ENCODE data around the gene TMCC2. TPM values are rescaled to one million over a fixed set of nuclear protein-coding genes. Genes with fewer than 3 reads are reported as not detected.

Gene TMCC2
- total RNA-seq, 3 donors from 2014 or later (not counting 1 experiment from before 2014, with no cell fraction given) = 0.93 to 1.5 (median 1.1) TPM

GRCh38 chr1:205216588-205216987 is 11.2 kb upstream of the TMCC2 start:
- no peaks in the 10 kb centered on the region for H3K9me3 Mint-ChIP-seq

GRCh38 chr1:205217418-205217817 is 10.3 kb upstream of the TMCC2 start:
- peaks cover under 1 to 2% of the 10 kb centered on the region in 2 donors for H3K4me1 Mint-ChIP-seq
- no peak overlapping the region for H3K27ac ChIP-seq (ENCODE audit: low read length)
- no peak for ATAC-seq
- no peaks in the 10 kb centered on the region for H3K36me3 ChIP-seq (ENCODE audit: control insufficient read depth, insufficient read depth, low read length)
- no peaks in the 10 kb centered on the region for H3K27me3 ChIP-seq (ENCODE audit: control insufficient read depth, insufficient read depth, low read length)
- H3K27ac Mint-ChIP-seq = no peak overlapping the region
- WGBS (ENCODE audit: insufficient coverage) = 89% methylated on average over 3 of the region's 3 CpGs
- intact Hi-C loops (cut with micrococcal nuclease) = no loop called here
- H3K9me3 Mint-ChIP-seq = no peaks in the 10 kb centered on the region
- no peaks in the 10 kb centered on the region for H3K9me3 ChIP-seq (ENCODE audit: control insufficient read depth, insufficient read depth, low read length)
- no peaks in the 10 kb centered on the region for H3K4me1 ChIP-seq (ENCODE audit: control insufficient read depth, insufficient read depth, low read length)
- DNase-seq = no peak
- no peaks in the 10 kb centered on the region for H3K36me3 Mint-ChIP-seq
- no peak overlapping the region for H3K4me3 Mint-ChIP-seq
- no peak overlapping the region for H3K4me3 ChIP-seq (ENCODE audit: low read length)
- peaks cover 11 to 17% of the 10 kb centered on the region in 2 donors for H3K27me3 Mint-ChIP-seq (ENCODE audit: low read depth in 2 of 2)
- TF ChIP-seq CTCF (IDR thresholded peaks at IDR 0.05) = no peak

More at GRCh38 chr1:205216588-205216987, 11.2 kb upstream of the TMCC2 start:
- Histone ChIP-seq H3K4me3 (ENCODE audit: low read length) (no peak overlapping the region), H3K36me3 (ENCODE audit: control insufficient read depth, insufficient read depth, low read length) (no peaks in the 10 kb centered on the region), H3K27me3 (ENCODE audit: control insufficient read depth, insufficient read depth, low read length) (no peaks in the 10 kb centered on the region), H3K9me3 (ENCODE audit: control insufficient read depth, insufficient read depth, low read length) (no peaks in the 10 kb centered on the region), H3K27ac (ENCODE audit: low read length) (no peak overlapping the region), H3K4me1 (ENCODE audit: control insufficient read depth, insufficient read depth, low read length) (peaks cover 4% of the 10 kb centered on the region)
- TF ChIP-seq CTCF (IDR thresholded peaks at IDR 0.05) = no peak
- DNase-seq = no peak
- H3K4me3 Mint-ChIP-seq = no peak overlapping the region
- WGBS (ENCODE audit: insufficient coverage) = 100% methylated on average over 2 of the region's 4 CpGs
- ATAC-seq = no peak
- peaks cover 5 to 17% of the 10 kb centered on the region in 2 donors for H3K27me3 Mint-ChIP-seq (ENCODE audit: low read depth in 2 of 2)
- H3K27ac Mint-ChIP-seq = no peak overlapping the region
- H3K36me3 Mint-ChIP-seq = no peaks in the 10 kb centered on the region
- intact Hi-C loops (cut with micrococcal nuclease) = no loop called here
- H3K4me1 Mint-ChIP-seq = peaks cover 9 to 10% of the 10 kb centered on the region in 2 donors

- Mint-ChIP-seq H3K27ac (no peak overlapping the region), H3K4me3 (no peak overlapping the region), H3K9me3 (no peaks in the 10 kb centered on the region), H3K36me3 (no peaks in the 10 kb centered on the region), H3K4me1 (no peaks in the 10 kb centered on the region), H3K27me3 (ENCODE audit: low read depth in 2 of 2) (peaks cover 14 to 23% of the 10 kb centered on the region in 2 donors)
- 60% methylated on average over 2 of the region's 2 CpGs for WGBS (ENCODE audit: insufficient coverage)
- TF ChIP-seq CTCF (IDR thresholded peaks at IDR 0.05) = no peak
- Histone ChIP-seq H3K4me1 (ENCODE audit: control insufficient read depth, insufficient read depth, low read length) (no peaks in the 10 kb centered on the region), H3K27me3 (ENCODE audit: control insufficient read depth, insufficient read depth, low read length) (peaks cover under 1% of the 10 kb centered on the region), H3K27ac (ENCODE audit: low read length) (no peak overlapping the region), H3K36me3 (ENCODE audit: control insufficient read depth, insufficient read depth, low read length) (no peaks in the 10 kb centered on the region), H3K4me3 (ENCODE audit: low read length) (no peak overlapping the region), H3K9me3 (ENCODE audit: control insufficient read depth, insufficient read depth, low read length) (no peaks in the 10 kb centered on the region)
- intact Hi-C loops (cut with micrococcal nuclease) = no loop called here
- no peak for ATAC-seq
- no peak for DNase-seq
Measured at GRCh38 chr1:205220421-205220820, 7.3 kb upstream of the TMCC2 start.

GRCh38 chr1:205224736-205225135 is 3.0 kb upstream of the TMCC2 start:
- H3K4me1 Mint-ChIP-seq = peaks cover 23 to 29% of the 10 kb centered on the region in 2 donors
- TF ChIP-seq CTCF (IDR thresholded peaks at IDR 0.05) = no peak
- H3K36me3 Mint-ChIP-seq = no peaks in the 10 kb centered on the region
- H3K27me3 Mint-ChIP-seq (ENCODE audit: low read depth in 2 of 2) = peaks cover 27 to 34% of the 10 kb centered on the region in 2 donors
- Histone ChIP-seq H3K9me3 (ENCODE audit: control insufficient read depth, insufficient read depth, low read length) (no peaks in the 10 kb centered on the region), H3K4me1 (ENCODE audit: control insufficient read depth, insufficient read depth, low read length) (peaks cover 22% of the 10 kb centered on the region), H3K27ac (ENCODE audit: low read length) (no peak overlapping the region), H3K27me3 (ENCODE audit: control insufficient read depth, insufficient read depth, low read length) (peaks cover 9% of the 10 kb centered on the region), H3K36me3 (ENCODE audit: control insufficient read depth, insufficient read depth, low read length) (no peaks in the 10 kb centered on the region), H3K4me3 (ENCODE audit: low read length) (no peak overlapping the region)
- no peak overlapping the region for H3K4me3 Mint-ChIP-seq
- intact Hi-C loops (cut with micrococcal nuclease) = no loop called here
- no peak for ATAC-seq
- no peak overlapping the region for H3K27ac Mint-ChIP-seq
- H3K9me3 Mint-ChIP-seq = no peaks in the 10 kb centered on the region
- no peak for DNase-seq
